ENCODE data around the gene PRRT1. TPM values are rescaled to one million over a fixed set of nuclear protein-coding genes. Genes with fewer than 3 reads are reported as not detected.

PRRT1 gene
- total RNA-seq, result under 0.01 and 0.30 TPM in 2 replicates

DNA sequence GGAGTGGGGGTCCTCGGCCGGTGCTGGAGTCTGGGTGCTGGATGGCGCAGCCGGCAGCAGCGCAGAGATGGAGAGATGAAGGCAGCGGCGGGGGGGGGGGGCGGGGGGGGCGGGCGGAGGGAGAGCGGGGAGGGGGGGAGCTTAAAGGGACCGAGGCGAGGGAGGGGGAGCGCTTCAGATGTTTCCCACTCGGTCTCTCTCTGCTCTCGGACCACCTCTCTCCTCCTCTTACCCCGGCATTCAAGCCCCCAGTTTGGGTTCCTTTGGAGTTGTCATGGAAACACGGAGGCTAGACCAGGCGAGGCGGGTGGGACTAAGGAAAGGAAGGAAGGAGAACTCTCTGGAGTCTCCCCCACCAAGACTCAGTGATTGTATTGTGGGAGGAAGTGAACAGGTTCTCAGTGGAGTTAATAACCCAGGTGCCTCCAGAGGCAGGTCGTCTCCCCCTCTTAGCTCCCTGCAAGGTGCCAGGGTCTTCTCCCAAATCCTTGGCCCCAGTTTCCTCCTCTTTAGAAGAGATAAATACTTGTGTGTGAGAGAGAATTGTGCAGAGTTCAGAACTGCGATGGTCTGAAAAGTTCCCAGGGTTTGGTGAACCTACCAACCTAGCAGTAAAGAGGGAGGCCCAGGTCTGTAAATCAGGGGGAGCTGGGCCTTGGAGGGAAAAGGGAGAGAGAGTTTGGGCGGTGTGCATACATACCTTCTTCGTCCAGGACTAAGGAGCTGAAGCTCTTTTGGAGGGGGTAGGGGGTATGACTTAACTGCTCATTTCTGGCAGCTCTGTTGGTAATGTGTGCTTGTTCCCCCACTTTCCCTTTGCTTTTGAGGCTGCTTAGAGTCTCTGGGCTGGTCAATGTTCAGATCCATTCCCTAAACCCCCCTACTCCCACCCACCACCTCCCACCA is at the start of gene PRRT1:
Gene PRRT1 (minus strand): TSS at position 77 of the 906 bp plus-strand sequence. CDS start 112 bp downstream, outside the sequence.

GRCh38 chr6:32192608-32193039 is 40.9 kb upstream of the PRRT1 start, which contains the start of gene GPSM3:
Gene GPSM3, minus strand, starts transcription at chr6:32192643. Its CDS starts 130 bp downstream, at chr6:32192513.

DNA sequence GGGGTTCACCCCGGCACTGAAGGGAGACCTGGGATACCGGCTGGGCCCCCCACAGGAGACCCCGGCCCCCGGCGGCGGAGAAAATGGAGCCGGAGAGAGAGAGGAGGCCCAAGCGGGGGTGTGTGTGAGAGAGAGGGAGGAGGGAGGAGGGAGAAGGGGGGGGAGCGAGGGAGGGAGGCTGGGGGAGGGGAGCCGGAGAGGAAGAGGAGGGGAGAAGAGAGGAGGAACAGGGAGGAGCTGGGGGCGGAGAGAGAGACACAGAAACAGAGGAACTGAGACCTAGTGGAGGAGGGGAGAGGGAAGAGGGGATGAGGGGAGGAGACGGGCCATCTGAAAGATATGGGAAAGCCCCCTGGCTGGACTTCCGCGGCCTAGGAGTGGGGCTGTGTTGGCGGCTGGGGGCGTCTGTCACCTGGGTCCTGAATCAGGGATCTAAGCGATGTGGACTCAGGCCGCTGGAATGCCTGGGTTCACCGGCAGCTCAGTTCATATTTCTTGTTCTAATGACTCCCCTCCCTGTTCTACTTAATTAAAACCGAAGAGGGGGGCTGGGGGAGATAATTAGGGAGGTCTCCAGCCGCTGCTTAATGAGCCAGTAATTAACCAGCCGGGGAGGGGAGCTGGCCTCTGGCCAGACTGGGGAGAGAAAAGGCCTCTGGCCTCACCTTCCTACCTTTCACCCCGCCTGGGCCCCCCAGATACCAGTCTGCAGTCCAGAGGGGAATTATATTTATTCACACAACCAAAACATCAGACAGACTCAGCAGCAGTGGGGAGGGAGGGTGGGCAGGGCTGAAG is 38.5 kb upstream of the PRRT1 start, which contains the start of gene PBX2:
Gene PBX2 (minus strand): TSS at position 149 of the 798 bp plus-strand sequence. CDS start 287 bp downstream, outside the sequence.

GRCh38 chr6:32184084-32184640 is 32.4 kb upstream of the PRRT1 start, which contains the start of gene AGER:
Gene AGER, minus strand, starts transcription at chr6:32184253. Its CDS starts 31 bp downstream, at chr6:32184222.

DNA sequence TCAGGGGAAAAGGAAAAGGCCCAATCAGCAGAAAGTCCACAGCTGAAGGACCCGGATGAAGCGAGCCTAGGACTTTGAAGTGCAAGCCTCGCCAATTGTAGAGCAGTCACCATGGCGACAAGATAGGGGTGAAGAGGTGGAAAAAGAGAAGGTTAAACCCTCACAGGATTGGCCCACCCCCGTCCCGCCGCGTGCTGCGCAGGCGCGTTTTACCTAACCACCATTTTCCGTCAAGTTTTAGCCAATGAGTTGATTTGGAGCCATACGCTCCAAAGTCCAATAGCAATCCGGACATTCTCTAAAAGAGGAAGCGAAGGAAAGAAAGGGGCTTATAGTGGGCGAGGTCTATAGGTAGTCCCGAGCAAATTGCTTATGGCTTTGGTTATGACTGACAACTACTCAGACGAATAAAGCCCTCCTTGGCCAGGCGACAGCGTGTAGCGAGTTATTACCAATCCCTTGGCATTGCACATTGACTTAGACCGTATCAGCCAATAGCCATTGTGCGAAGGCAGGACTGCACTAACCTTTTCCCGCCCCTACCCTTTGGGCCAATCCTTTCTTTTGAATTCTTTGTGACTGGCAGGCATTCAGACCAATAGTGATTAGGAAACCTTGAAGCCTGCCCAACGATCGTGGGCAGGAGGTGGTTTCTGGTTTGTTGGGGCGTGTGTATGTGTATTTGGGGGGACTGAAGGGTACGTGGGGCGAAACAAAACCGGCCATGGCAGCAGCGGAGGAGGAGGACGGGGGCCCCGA is 26.2 kb upstream of the PRRT1 start, which contains the start of gene RNF5:
Gene RNF5 (plus strand): TSS at position 618 of the 759 bp plus-strand sequence. CDS start 107 bp downstream, at position 725.

DNA sequence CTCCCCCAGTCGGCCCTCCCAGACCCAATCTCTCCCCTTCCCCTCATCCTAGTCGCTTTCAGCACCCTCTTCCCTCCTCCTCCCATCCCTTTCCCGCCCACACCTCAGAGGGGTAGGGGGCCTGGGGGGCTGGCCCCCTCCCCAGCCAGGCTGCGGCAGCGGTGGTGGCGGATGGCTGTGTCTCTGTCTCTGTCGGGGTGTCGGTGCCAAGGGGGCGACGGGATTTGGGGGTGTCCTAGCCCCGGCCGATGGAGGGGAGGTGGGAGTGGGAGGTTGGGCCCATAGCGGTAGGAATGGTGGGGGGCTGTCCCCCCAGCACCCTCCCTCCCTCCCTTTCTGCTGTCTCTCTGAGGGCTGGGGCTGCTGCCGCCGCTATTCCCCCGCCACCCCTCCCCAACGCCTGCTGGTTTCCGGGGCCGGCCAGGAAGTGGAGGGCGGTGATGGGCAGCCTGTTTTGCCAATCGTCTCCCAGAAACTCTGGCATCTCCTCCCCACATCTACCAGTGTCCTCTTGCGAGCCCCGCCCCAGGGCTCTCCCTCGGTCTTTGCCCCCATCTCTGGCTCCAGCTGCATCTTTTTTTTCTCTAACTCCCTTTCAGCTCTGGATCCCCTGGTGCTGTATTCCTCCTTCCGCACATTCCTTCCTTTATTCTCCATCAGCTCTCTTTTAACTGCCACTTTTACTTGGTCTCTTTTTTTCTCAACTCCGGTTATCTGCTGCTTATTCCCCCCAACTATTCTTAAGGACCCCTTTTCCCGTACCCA is 24.2 kb upstream of the PRRT1 start, which contains the start of gene AGPAT1:
Gene AGPAT1 (minus strand): TSS at position 374 of the 765 bp plus-strand sequence. CDS start 4,588 bp downstream, outside the sequence.

DNA sequence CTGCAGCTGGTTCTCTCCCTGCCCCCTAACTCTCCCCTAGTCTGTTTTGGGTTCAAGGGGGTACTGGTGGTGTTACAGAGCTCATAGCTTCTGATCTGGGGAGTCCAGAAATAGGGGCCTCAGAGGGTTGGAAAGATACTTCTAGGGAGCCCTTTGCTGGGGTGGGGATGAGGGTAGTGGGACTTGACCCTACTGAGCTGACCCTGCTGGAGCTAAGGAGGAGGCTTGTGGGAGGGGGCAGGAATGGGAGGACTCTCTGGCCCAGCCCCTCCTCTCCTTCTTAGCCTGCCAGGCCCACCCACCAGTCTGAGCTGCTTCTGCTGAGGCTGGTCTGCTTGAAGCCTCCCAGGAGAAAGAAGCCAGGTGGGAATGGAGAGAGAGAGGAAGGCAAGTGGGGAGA is 12.6 kb upstream of the PRRT1 start, which contains the start of gene EGFL8:
Gene EGFL8 (plus strand): TSS at position 301 of the 400 bp plus-strand sequence. CDS start 1,571 bp downstream, outside the sequence.

DNA sequence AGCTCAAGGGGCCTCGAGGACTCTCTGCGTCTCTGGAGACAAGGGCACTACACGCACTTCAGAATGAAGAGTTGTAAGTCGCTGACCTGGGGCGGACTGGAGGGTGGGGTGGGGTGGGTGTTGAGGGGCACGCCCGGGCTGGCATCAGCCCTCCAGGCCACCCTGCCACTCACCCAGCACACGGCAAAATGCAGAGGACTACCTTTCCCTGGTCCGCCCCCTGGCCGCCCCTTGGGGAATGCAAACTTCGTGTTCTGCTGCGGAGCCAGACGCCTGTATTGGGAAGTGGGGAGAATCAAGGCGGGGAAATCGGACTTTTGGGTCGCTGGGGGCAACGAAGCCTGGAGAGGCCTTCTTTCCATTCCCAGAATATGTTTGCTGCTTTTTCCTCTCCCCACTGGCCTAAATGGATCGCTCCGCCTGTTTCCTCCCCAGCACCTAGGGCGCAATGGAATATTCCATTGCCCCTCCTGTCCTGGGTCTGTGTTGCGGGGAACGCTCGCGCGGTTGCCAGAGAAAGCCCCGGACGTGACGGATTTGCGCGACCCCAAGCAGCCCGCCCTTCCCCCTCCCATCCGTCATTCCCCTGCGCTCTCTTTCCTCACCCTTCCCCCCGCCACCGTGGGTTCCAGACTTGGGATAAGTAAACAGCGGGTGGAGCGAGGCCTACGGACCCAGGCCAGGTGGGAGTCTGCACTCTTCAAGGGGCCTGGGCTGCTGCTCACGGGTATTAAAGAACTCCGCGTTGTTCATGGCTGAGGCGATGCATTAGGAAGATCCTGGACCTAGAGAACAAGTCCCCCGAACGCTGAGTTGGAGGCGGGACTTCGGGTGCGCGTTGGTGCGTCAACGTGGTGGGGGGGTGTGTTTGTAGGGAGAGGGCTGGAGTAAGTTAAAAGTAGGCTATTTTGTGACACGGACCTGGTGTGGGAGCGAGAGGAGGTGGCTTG is 2.1 kb upstream of the PRRT1 start, which contains the start of gene PPT2:
Gene PPT2 (plus strand): TSS at position 578 of the 950 bp plus-strand sequence. CDS start 454 bp downstream, outside the sequence.

DNA sequence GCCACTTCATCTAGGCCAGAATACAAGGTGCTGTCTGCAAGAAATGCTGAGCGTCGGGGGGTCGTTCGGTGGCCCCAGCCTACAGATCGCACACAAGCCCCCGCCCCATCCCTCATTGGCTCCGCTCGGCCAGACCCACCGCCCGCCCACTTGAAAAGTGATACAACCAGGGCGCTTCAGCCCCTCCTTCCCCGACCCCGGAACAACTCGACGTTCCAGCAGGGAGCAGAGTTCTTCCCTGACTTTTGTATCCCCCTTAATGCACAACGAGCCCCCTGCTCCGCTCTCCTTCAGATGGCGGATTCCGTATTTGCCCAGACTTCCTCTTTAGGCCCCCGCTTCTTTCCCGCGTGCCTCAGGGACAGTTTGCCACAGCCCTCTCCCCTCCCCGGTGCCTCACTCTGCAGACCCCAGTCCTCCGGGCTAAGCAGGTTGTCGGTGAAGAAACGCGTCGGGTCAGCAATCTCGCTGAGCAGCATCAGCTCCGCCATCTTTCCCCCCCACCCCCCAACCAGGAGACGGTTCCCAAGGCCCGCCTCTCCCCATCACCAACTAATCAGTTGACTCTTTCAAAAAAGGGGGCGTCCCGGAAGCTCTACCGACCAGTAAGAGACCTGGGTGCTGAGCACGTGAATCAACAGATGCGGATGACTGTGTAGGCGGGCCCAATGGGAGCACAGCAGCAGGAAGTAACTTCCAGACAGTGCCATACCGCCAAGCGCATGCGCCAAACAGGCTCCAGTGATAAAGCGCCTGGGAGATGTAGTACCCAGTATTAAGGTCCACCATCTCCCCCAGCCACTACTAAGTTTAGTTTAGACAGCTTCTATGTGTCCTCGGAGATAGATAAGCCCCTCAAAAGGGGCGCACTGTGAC is 23.8 kb downstream of the PRRT1 start, which contains the start of gene ATF6B:
Gene ATF6B (minus strand): TSS at position 530 of the 876 bp plus-strand sequence. CDS start 39 bp downstream, at position 491.

GRCh38 chr6:32109114-32109764 is 42.5 kb downstream of the PRRT1 start, which contains the start of gene TNXB:
Gene TNXB, minus strand, starts transcription at chr6:32109338. Its CDS starts 11,140 bp downstream, at chr6:32098198.

Other genes starting within 250 kb of the PRRT1 start
- gene ZBTB12, start 249.9 kb downstream of the PRRT1 start, total RNA-seq, result 2.6 and 2.9 TPM in 2 replicates
- not detected in 2 replicates for gene C2, start 224.2 kb downstream of the PRRT1 start, total RNA-seq
- 1.3 and 7.9 TPM in 2 replicates for gene CFB, start 205.8 kb downstream of the PRRT1 start, total RNA-seq
- gene NELFE, start 193.0 kb downstream of the PRRT1 start, total RNA-seq, result 118 and 128 TPM in 2 replicates
- 33.7 and 49.4 TPM in 2 replicates for gene SKIC2, start 192.8 kb downstream of the PRRT1 start, total RNA-seq
- gene DXO, start 179.8 kb downstream of the PRRT1 start, total RNA-seq, result 10.6 and 12.7 TPM in 2 replicates
- gene C4A, start 169.9 kb downstream of the PRRT1 start, total RNA-seq, result 0.65 and 0.91 TPM in 2 replicates
- 0.32 and 1.1 TPM in 2 replicates for gene C4B, start 137.1 kb downstream of the PRRT1 start, total RNA-seq
- not detected in 2 replicates for gene CYP21A2, start 113.5 kb downstream of the PRRT1 start, total RNA-seq
- gene TNXB, start 42.6 kb downstream of the PRRT1 start, total RNA-seq, result under 0.01 and 0.15 TPM in 2 replicates
- gene ATF6B, start 23.7 kb downstream of the PRRT1 start, total RNA-seq, result 15.3 and 15.7 TPM in 2 replicates
- 7.4 and 9.7 TPM in 2 replicates for gene FKBPL, start 21.7 kb downstream of the PRRT1 start, total RNA-seq
- 22.2 and 36.1 TPM in 2 replicates for gene PPT2, start 2.2 kb upstream of the PRRT1 start, total RNA-seq
- gene EGFL8, start 12.7 kb upstream of the PRRT1 start, total RNA-seq, result 0.65 and 1.4 TPM in 2 replicates
- gene AGPAT1, start 24.1 kb upstream of the PRRT1 start, total RNA-seq, result 5.3 and 8.1 TPM in 2 replicates
- 44.2 and 47.7 TPM in 2 replicates for gene RNF5, start 26.5 kb upstream of the PRRT1 start, total RNA-seq
- under 0.01 and 0.46 TPM in 2 replicates for gene AGER, start 32.3 kb upstream of the PRRT1 start, total RNA-seq
- 48.5 and 59.4 TPM in 2 replicates for gene PBX2, start 38.3 kb upstream of the PRRT1 start, total RNA-seq
- 3.8 and 5.2 TPM in 2 replicates for gene GPSM3, start 40.7 kb upstream of the PRRT1 start, total RNA-seq
- 42.4 and 52.3 TPM in 2 replicates for gene NOTCH4, start 72.1 kb upstream of the PRRT1 start, total RNA-seq
- not detected in 2 replicates for gene TSBP1, start 220.0 kb upstream of the PRRT1 start, total RNA-seq